HL-60 (cell line): ENCODE measurements around the gene SYCE1L.

Source experiments
- GABPA ChIP-seq: IDR thresholded peaks from 2 replicates; pipeline ENCODE4 v1.6.1; 2012; ENCODE audit warnings: low read depth
- POLR2AphosphoS5 ChIP-seq: IDR thresholded peaks from 2 replicates; pipeline ENCODE4 v1.6.1; 2012; ENCODE audit warnings: low read depth
- TF ChIP-seq, protein P1 (sequence below): IDR thresholded peaks from one replicate; pipeline ENCODE4 v1.5.1; 2011; ENCODE audit warnings: low read length, control low read depth, inconsistent platforms; ENCODE audit not compliant: insufficient read depth
- TF ChIP-seq, protein P2 (sequence below): IDR thresholded peaks from 2 replicates; pipeline ENCODE4 v1.6.1; 2012; ENCODE audit warnings: low read depth; ENCODE audit not compliant: insufficient replicate concordance

DNA sequence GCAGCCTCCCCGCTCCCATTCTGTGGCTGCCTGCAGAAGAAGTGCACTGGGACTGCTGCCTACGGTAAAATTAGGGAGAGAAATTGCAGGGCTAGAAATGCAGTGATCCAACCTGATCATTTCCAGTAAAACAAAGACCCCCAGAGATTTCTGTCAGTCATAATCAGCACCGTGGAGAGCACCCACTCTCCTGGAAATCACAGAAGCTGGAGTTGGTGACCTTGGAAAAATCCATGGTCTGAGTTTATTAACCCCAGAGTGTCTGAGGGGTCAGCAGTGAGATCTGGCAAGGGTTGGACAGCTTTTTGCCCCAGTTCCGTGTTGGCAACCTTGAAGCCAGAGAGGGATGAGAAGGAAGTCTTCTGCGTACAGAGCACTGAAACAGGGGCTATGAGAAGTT, 7.8 kb downstream of the SYCE1L start:
- TF ChIP-seq, protein P1, sequence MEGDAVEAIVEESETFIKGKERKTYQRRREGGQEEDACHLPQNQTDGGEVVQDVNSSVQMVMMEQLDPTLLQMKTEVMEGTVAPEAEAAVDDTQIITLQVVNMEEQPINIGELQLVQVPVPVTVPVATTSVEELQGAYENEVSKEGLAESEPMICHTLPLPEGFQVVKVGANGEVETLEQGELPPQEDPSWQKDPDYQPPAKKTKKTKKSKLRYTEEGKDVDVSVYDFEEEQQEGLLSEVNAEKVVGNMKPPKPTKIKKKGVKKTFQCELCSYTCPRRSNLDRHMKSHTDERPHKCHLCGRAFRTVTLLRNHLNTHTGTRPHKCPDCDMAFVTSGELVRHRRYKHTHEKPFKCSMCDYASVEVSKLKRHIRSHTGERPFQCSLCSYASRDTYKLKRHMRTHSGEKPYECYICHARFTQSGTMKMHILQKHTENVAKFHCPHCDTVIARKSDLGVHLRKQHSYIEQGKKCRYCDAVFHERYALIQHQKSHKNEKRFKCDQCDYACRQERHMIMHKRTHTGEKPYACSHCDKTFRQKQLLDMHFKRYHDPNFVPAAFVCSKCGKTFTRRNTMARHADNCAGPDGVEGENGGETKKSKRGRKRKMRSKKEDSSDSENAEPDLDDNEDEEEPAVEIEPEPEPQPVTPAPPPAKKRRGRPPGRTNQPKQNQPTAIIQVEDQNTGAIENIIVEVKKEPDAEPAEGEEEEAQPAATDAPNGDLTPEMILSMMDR, result no peak
- TF ChIP-seq GABPA (no peak), POLR2AphosphoS5 (no peak)
- TF ChIP-seq, protein P2, sequence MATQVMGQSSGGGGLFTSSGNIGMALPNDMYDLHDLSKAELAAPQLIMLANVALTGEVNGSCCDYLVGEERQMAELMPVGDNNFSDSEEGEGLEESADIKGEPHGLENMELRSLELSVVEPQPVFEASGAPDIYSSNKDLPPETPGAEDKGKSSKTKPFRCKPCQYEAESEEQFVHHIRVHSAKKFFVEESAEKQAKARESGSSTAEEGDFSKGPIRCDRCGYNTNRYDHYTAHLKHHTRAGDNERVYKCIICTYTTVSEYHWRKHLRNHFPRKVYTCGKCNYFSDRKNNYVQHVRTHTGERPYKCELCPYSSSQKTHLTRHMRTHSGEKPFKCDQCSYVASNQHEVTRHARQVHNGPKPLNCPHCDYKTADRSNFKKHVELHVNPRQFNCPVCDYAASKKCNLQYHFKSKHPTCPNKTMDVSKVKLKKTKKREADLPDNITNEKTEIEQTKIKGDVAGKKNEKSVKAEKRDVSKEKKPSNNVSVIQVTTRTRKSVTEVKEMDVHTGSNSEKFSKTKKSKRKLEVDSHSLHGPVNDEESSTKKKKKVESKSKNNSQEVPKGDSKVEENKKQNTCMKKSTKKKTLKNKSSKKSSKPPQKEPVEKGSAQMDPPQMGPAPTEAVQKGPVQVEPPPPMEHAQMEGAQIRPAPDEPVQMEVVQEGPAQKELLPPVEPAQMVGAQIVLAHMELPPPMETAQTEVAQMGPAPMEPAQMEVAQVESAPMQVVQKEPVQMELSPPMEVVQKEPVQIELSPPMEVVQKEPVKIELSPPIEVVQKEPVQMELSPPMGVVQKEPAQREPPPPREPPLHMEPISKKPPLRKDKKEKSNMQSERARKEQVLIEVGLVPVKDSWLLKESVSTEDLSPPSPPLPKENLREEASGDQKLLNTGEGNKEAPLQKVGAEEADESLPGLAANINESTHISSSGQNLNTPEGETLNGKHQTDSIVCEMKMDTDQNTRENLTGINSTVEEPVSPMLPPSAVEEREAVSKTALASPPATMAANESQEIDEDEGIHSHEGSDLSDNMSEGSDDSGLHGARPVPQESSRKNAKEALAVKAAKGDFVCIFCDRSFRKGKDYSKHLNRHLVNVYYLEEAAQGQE, result peak; percentile 84
